OCI-LY1 (cell line): Measurements from ENCODE around the gene BAIAP2.

Source experiments
- H2AFZ ChIP-seq: fragments of 200-600 bp; sonication (generic), shearing (Covaris generic); 2 replicates; pipeline ENCODE4 v1.6.0; 2014; ENCODE audit warnings: antibody characterized with exemption, mild to moderate bottlenecking, low read length
- H3F3A ChIP-seq: fragments of 200-600 bp; sonication (generic), shearing (Covaris generic); 2 replicates; pipeline ENCODE4 v1.6.0; 2014; ENCODE audit warnings: mild to moderate bottlenecking, antibody characterized with exemption, low read length, moderate library complexity; ENCODE audit not compliant: insufficient read depth
- H3K27ac ChIP-seq: fragments of 200-600 bp; sonication (generic); 2 replicates; pipeline ENCODE4 v1.5.1; 2014; ENCODE audit warnings: low read length, mixed run types, mild to moderate bottlenecking, low read depth; ENCODE audit not compliant: poor library complexity, severe bottlenecking
- H3K27me3 ChIP-seq: fragments of 200-600 bp; sonication (generic); 2 replicates; pipeline ENCODE4 v1.6.0; 2014; ENCODE audit warnings: antibody characterized with exemption, mild to moderate bottlenecking, low read length, moderate library complexity; ENCODE audit not compliant: insufficient read depth
- H3K36me3 ChIP-seq: fragments of 200-600 bp; sonication (generic); 2 replicates; pipeline ENCODE4 v1.6.1; 2014; ENCODE audit warnings: mild to moderate bottlenecking, antibody characterized with exemption, low read length, moderate library complexity, mixed read lengths; ENCODE audit not compliant: insufficient read depth
- H3K4me1 ChIP-seq: fragments of 200-600 bp; sonication (generic); 2 replicates; pipeline ENCODE4 v1.5.1; 2014; ENCODE audit warnings: mild to moderate bottlenecking, low read length, moderate library complexity; ENCODE audit not compliant: insufficient read depth, severe bottlenecking
- H3K4me2 ChIP-seq: fragments of 200-600 bp; sonication (generic), shearing (Covaris generic); 2 replicates; pipeline ENCODE4 v1.6.1; 2014; ENCODE audit warnings: low read length
- H3K4me3 ChIP-seq: fragments of 200-600 bp; sonication (generic); 2 replicates; pipeline ENCODE4 v1.5.1; 2014; ENCODE audit warnings: low read length, low read depth, mild to moderate bottlenecking, mixed read lengths; ENCODE audit not compliant: poor library complexity, severe bottlenecking
- H3K79me2 ChIP-seq: fragments of 200-600 bp; shearing (Covaris generic); 2 replicates; pipeline ENCODE4 v1.6.1; 2016; ENCODE audit warnings: mixed run types, low read length, mixed read lengths; ENCODE audit not compliant: insufficient read depth
- H3K9ac ChIP-seq: fragments of 200-600 bp; sonication (generic), shearing (Covaris generic); 2 replicates; pipeline ENCODE4 v1.6.1; 2014; ENCODE audit warnings: mild to moderate bottlenecking, low read length, mixed read lengths
- H3K9me2 ChIP-seq: fragments of 200-600 bp; sonication (generic), shearing (Covaris generic); 2 replicates; pipeline ENCODE4 v1.6.1; 2014; ENCODE audit warnings: low read depth, mild to moderate bottlenecking, low read length, mixed read lengths
- H3K9me3 ChIP-seq: fragments of 200-600 bp; shearing (Covaris generic); 2 replicates; pipeline ENCODE4 v1.6.1; 2014; ENCODE audit warnings: low read length, mixed read lengths
- H4K20me1 ChIP-seq: fragments of 200-600 bp; sonication (generic), shearing (Covaris generic); 2 replicates; pipeline ENCODE4 v1.6.0; 2016; ENCODE audit warnings: mild to moderate bottlenecking, low read length; ENCODE audit not compliant: insufficient read depth
- CTCF ChIP-seq: fragments of 200-600 bp; sonication (generic), shearing (Covaris generic); IDR thresholded peaks from 2 replicates; pipeline ENCODE4 v1.5.1; 2017; ENCODE audit warnings: mild to moderate bottlenecking, antibody characterized with exemption, low read length, moderate library complexity, mixed read lengths
- EZH2 ChIP-seq: fragments of 200-600 bp; sonication (generic), shearing (Covaris generic); IDR thresholded peaks from 2 replicates; pipeline ENCODE4 v1.8.0; 2017; ENCODE audit warnings: borderline replicate concordance, mixed run types, mild to moderate bottlenecking, antibody characterized with exemption, low read length, moderate library complexity, mixed read lengths

The BAIAP2 gene

DNA sequence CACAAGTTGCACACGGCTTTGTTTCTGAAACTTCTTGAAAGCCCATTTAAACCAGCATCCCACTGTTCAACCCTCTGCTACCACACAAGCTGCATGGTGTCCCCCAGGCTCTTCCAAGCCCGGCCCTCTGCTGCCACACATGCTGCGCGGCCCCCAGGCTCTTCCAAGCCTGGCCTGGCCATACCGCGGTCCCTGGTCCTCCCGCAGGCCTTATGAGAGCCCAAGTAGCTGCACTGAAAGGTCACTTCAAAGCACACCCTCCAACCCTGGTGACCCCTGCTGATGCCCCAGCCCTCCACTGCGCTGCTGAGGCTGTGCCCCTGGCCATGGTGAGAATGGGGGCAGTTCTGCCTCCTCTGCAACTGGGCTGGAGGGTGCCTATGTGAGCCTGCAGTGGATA is 104.5 kb downstream of the BAIAP2 start:
- Histone ChIP-seq H3K9ac (no peak overlapping the region), H3K27ac (no peak overlapping the region), H3K79me2 (no peaks in the 10 kb centered on the region), H3K4me1 (no peaks in the 10 kb centered on the region), H4K20me1 (no peaks in the 10 kb centered on the region), H3K27me3 (no peaks in the 10 kb centered on the region), H2AFZ (no peak overlapping the region), H3K4me2 (no peak overlapping the region), H3K9me3 (no peaks in the 10 kb centered on the region), H3K4me3 (no peak overlapping the region), H3F3A (no peaks in the 10 kb centered on the region), H3K36me3 (no peaks in the 10 kb centered on the region), H3K9me2 (no peaks in the 10 kb centered on the region)
- TF ChIP-seq EZH2 (no peak), CTCF (no peak)

GRCh38 chr17:81140018-81140417 is 105.1 kb downstream of the BAIAP2 start:
- H4K20me1 ChIP-seq: no peaks in the 10 kb centered on the region
- no peak for TF ChIP-seq CTCF
- no peak for TF ChIP-seq EZH2
- no peak overlapping the region for H3K9ac ChIP-seq
- no peak overlapping the region for H3K4me3 ChIP-seq
- no peak overlapping the region for H3K27ac ChIP-seq
- no peaks in the 10 kb centered on the region for H3K36me3 ChIP-seq
- H3F3A ChIP-seq: no peaks in the 10 kb centered on the region
- H3K79me2 ChIP-seq: no peaks in the 10 kb centered on the region
- H3K9me3 ChIP-seq: no peaks in the 10 kb centered on the region
- no peaks in the 10 kb centered on the region for H3K4me1 ChIP-seq
- no peak overlapping the region for H2AFZ ChIP-seq
- no peak overlapping the region for H3K4me2 ChIP-seq
- H3K27me3 ChIP-seq: no peaks in the 10 kb centered on the region
- no peaks in the 10 kb centered on the region for H3K9me2 ChIP-seq

GRCh38 chr17:81140695-81141094 is 105.7 kb downstream of the BAIAP2 start:
- Histone ChIP-seq H3K4me3 (no peak overlapping the region), H3K9ac (no peak overlapping the region), H3K79me2 (no peaks in the 10 kb centered on the region), H3K27me3 (no peaks in the 10 kb centered on the region), H3K4me1 (no peaks in the 10 kb centered on the region), H4K20me1 (no peaks in the 10 kb centered on the region), H3K9me3 (no peaks in the 10 kb centered on the region), H3K4me2 (no peak overlapping the region), H3K36me3 (no peaks in the 10 kb centered on the region), H2AFZ (no peak overlapping the region), H3K27ac (no peak overlapping the region), H3F3A (no peaks in the 10 kb centered on the region), H3K9me2 (no peaks in the 10 kb centered on the region)
- TF ChIP-seq CTCF: no peak
- TF ChIP-seq EZH2: no peak
